GM23338 (cell line): Measurements from ENCODE around the gene CDC25B. TPM values are rescaled to one million over a fixed set of nuclear protein-coding genes. Genes with fewer than 3 reads are reported as not detected.

Experiments
- ATAC-seq: fragments of 200-7000 bp; cut with Tn5 transposase; 3 replicates; pipeline ENCODE4 v1.9.1; 2020
- DNase-seq: peaks from one replicate; pipeline ENCODE4 v3.0.0-alpha.2; 2015; ENCODE audit warnings: low spot score
- H2AFZ ChIP-seq: fragments of 200-600 bp; sonication (generic); 2 replicates; pipeline ENCODE4 v1.8.0; 2016; ENCODE audit warnings: antibody characterized with exemption, mild to moderate bottlenecking, moderate library complexity
- H3F3A ChIP-seq: fragments of 200-600 bp; sonication (generic); replicated peaks from 2 replicates; pipeline ENCODE4 v1.8.0; 2017; ENCODE audit warnings: antibody characterized with exemption, mixed run types, low read depth
- H3K27ac ChIP-seq: fragments of 200-600 bp; sonication (generic); 2 replicates; pipeline ENCODE4 v1.6.1; 2016; ENCODE audit warnings: low read depth
- H3K27me3 ChIP-seq: fragments of 200-600 bp; sonication (generic); 2 replicates; pipeline ENCODE4 v1.8.0; 2016; ENCODE audit warnings: mild to moderate bottlenecking, mixed run types, moderate library complexity; ENCODE audit not compliant: insufficient read depth
- H3K36me3 ChIP-seq: fragments of 200-600 bp; sonication (generic); 2 replicates; pipeline ENCODE4 v1.8.0; 2016; ENCODE audit warnings: mild to moderate bottlenecking; ENCODE audit not compliant: insufficient read depth
- H3K4me1 ChIP-seq: fragments of 200-600 bp; sonication (generic); 2 replicates; pipeline ENCODE4 v1.8.0; 2016; ENCODE audit warnings: mild to moderate bottlenecking, moderate library complexity; ENCODE audit not compliant: insufficient read depth
- H3K4me2 ChIP-seq: fragments of 200-600 bp; sonication (generic); 2 replicates; pipeline ENCODE4 v1.7.1; 2017; ENCODE audit warnings: mixed run types
- H3K4me3 ChIP-seq: fragments of 200-600 bp; sonication (generic); 2 replicates; pipeline ENCODE4 v1.6.1; 2016; ENCODE audit warnings: mixed run types
- H3K79me2 ChIP-seq: fragments of 200-600 bp; sonication (generic); replicated peaks from 2 replicates; pipeline ENCODE4 v1.8.0; 2017; ENCODE audit warnings: mild to moderate bottlenecking; ENCODE audit not compliant: insufficient read depth
- H3K9me2 ChIP-seq: fragments of 200-600 bp; sonication (generic); 2 replicates; pipeline ENCODE4 v1.8.0; 2017; ENCODE audit not compliant: insufficient read depth
- H4K20me1 ChIP-seq: fragments of 200-600 bp; sonication (generic); replicated peaks from 2 replicates; pipeline ENCODE4 v1.8.0; 2017; ENCODE audit warnings: mild to moderate bottlenecking; ENCODE audit not compliant: insufficient read depth
- H3K27ac Mint-ChIP-seq: 2 replicates; pipeline ENCODE4 v1.8.0; 2020; ENCODE audit warnings: inconsistent platforms, mild to moderate bottlenecking, moderate library complexity, mixed read lengths
- H3K27me3 Mint-ChIP-seq: 3 replicates; pipeline ENCODE4 v1.8.0; 2022; ENCODE audit warnings: low read depth, mild to moderate bottlenecking, moderate library complexity, mixed read lengths, inconsistent platforms; ENCODE audit not compliant: insufficient read depth, poor library complexity
- H3K36me3 Mint-ChIP-seq: 3 replicates; pipeline ENCODE4 v1.8.0; 2021; ENCODE audit warnings: low read depth, mild to moderate bottlenecking, inconsistent platforms, moderate library complexity, mixed read lengths
- H3K4me1 Mint-ChIP-seq: 3 replicates; pipeline ENCODE4 v1.8.0; 2020; ENCODE audit warnings: mild to moderate bottlenecking, inconsistent platforms, mixed read lengths
- H3K4me3 Mint-ChIP-seq: 3 replicates; pipeline ENCODE4 v1.8.0; 2021; ENCODE audit warnings: moderate library complexity, mild to moderate bottlenecking, inconsistent platforms, mixed read lengths
- H3K9me3 Mint-ChIP-seq: 3 replicates; pipeline ENCODE4 v1.8.0; 2020; ENCODE audit warnings: moderate library complexity, mild to moderate bottlenecking, inconsistent platforms, mixed read lengths
- CREB1 ChIP-seq: fragments of 250-450 bp; sonication (Bioruptor Pico); IDR thresholded peaks from 2 replicates; pipeline ENCODE4 v1.5.0; 2020; ENCODE audit warnings: low read depth, mild to moderate bottlenecking, moderate library complexity
- EZH2 ChIP-seq: fragments of 200-600 bp; sonication (generic); IDR thresholded peaks from one replicate; pipeline ENCODE4 v1.8.0; 2017; ENCODE audit warnings: antibody characterized with exemption, mild to moderate bottlenecking, low read depth; ENCODE audit not compliant: unreplicated experiment
- EZH2phosphoT487 ChIP-seq: fragments of 200-600 bp; sonication (generic); IDR thresholded peaks from one replicate; pipeline ENCODE4 v1.8.1; 2018; ENCODE audit warnings: antibody characterized with exemption; ENCODE audit not compliant: unreplicated experiment
- JUNB ChIP-seq: IDR thresholded peaks from one replicate; pipeline ENCODE4 v1.6.1; 2016; ENCODE audit warnings: antibody characterized with exemption; ENCODE audit not compliant: unreplicated experiment
- NANOG ChIP-seq: IDR thresholded peaks from 2 replicates; pipeline ENCODE4 v1.6.1; 2016; ENCODE audit warnings: antibody characterized with exemption, borderline replicate concordance
- POLR2AphosphoS5 ChIP-seq: IDR thresholded peaks from 2 replicates; pipeline ENCODE4 v1.6.1; 2016; ENCODE audit warnings: antibody characterized with exemption, low read depth
- REST ChIP-seq: IDR thresholded peaks from one replicate; pipeline ENCODE4 v1.6.1; 2018; ENCODE audit warnings: antibody characterized with exemption; ENCODE audit not compliant: unreplicated experiment
- STAT1 ChIP-seq: IDR thresholded peaks from one replicate; pipeline ENCODE4 v1.6.1; 2016; ENCODE audit warnings: antibody characterized with exemption; ENCODE audit not compliant: unreplicated experiment
- ZNF114 ChIP-seq: fragments of 250-450 bp; sonication (Bioruptor Pico); IDR thresholded peaks from 2 replicates; pipeline ENCODE4 v1.5.0; 2020; ENCODE audit warnings: mild to moderate bottlenecking, moderate library complexity
- ZNF331 ChIP-seq: fragments of 250-450 bp; sonication (Bioruptor Pico); IDR thresholded peaks from 2 replicates; pipeline ENCODE4 v1.5.0; 2020; ENCODE audit warnings: low read depth, mild to moderate bottlenecking, moderate library complexity
- polyA plus RNA-seq: library from polyadenylated mRNA; unstranded; fragments of >200 nt; fragmentation: Nextera tagmentation; extraction: Ambion mirVana; gene quantifications from 2 replicates; pipeline ENCODE4 v1.2.1, GENCODE V29; 2016
- total RNA-seq: library from RNA; depleted of rRNA; stranded (reverse); fragments of >200 nt; shearing (Covaris generic); gene quantifications from 2 replicates; pipeline ENCODE4 v1.2.3, GENCODE V29; 2014
- TF ChIP-seq, protein P1 (sequence below), 2 experiments: fragments of 200-600 bp in 1 of 2; sonication (generic) in 1 of 2; conservative IDR thresholded peaks; 2 replicates each; pipeline versions ENCODE4 v1.5.1 to v1.6.1; 2016 to 2017; ENCODE audit warnings: antibody characterized with exemption in 2 of 2, low read depth in 2 of 2, mild to moderate bottlenecking in 2 of 2, moderate library complexity in 1 of 2
- TF ChIP-seq, protein P2 (sequence below): fragments of 250-450 bp; sonication (Bioruptor Pico); IDR thresholded peaks from 2 replicates; pipeline ENCODE4 v1.5.0; 2020; ENCODE audit warnings: mild to moderate bottlenecking, moderate library complexity
- TF ChIP-seq, protein P3 (sequence below): IDR thresholded peaks from 2 replicates; pipeline ENCODE4 v1.6.1; 2016; ENCODE audit warnings: antibody characterized with exemption

The CDC25B gene
- total and polyA plus RNA-seq, 2 experiments from 2014 or later = 10.5 to 33.0 TPM

GRCh38 chr20:3802524-3803239 lies 6.6 kb downstream of the CDC25B start:
- H3K27ac Mint-ChIP-seq = no peak overlapping the region
- H3K4me1 ChIP-seq = peaks cover 41% of the 10 kb centered on the region
- DNase-seq (no peak), ATAC-seq (no peak)
- H3K36me3 ChIP-seq = no peaks in the 10 kb centered on the region
- no peaks in the 10 kb centered on the region; the same call in 1 of the 2 replicates for H4K20me1 ChIP-seq
- H2AFZ ChIP-seq = no peak overlapping the region
- H3F3A ChIP-seq = peaks cover 14% of the 10 kb centered on the region
- TF ChIP-seq, protein P1, sequence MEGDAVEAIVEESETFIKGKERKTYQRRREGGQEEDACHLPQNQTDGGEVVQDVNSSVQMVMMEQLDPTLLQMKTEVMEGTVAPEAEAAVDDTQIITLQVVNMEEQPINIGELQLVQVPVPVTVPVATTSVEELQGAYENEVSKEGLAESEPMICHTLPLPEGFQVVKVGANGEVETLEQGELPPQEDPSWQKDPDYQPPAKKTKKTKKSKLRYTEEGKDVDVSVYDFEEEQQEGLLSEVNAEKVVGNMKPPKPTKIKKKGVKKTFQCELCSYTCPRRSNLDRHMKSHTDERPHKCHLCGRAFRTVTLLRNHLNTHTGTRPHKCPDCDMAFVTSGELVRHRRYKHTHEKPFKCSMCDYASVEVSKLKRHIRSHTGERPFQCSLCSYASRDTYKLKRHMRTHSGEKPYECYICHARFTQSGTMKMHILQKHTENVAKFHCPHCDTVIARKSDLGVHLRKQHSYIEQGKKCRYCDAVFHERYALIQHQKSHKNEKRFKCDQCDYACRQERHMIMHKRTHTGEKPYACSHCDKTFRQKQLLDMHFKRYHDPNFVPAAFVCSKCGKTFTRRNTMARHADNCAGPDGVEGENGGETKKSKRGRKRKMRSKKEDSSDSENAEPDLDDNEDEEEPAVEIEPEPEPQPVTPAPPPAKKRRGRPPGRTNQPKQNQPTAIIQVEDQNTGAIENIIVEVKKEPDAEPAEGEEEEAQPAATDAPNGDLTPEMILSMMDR (conservative IDR thresholded peaks at IDR 0.05; ENCODE audit: low read depth in 2 of 2) = no peak
- TF ChIP-seq NANOG = no peak
- TF ChIP-seq JUNB = no peak
- no peak for TF ChIP-seq ZNF331 (CRISPR knock-in tag)
- TF ChIP-seq ZNF114 (CRISPR knock-in tag) = no peak
- TF ChIP-seq, protein P2, sequence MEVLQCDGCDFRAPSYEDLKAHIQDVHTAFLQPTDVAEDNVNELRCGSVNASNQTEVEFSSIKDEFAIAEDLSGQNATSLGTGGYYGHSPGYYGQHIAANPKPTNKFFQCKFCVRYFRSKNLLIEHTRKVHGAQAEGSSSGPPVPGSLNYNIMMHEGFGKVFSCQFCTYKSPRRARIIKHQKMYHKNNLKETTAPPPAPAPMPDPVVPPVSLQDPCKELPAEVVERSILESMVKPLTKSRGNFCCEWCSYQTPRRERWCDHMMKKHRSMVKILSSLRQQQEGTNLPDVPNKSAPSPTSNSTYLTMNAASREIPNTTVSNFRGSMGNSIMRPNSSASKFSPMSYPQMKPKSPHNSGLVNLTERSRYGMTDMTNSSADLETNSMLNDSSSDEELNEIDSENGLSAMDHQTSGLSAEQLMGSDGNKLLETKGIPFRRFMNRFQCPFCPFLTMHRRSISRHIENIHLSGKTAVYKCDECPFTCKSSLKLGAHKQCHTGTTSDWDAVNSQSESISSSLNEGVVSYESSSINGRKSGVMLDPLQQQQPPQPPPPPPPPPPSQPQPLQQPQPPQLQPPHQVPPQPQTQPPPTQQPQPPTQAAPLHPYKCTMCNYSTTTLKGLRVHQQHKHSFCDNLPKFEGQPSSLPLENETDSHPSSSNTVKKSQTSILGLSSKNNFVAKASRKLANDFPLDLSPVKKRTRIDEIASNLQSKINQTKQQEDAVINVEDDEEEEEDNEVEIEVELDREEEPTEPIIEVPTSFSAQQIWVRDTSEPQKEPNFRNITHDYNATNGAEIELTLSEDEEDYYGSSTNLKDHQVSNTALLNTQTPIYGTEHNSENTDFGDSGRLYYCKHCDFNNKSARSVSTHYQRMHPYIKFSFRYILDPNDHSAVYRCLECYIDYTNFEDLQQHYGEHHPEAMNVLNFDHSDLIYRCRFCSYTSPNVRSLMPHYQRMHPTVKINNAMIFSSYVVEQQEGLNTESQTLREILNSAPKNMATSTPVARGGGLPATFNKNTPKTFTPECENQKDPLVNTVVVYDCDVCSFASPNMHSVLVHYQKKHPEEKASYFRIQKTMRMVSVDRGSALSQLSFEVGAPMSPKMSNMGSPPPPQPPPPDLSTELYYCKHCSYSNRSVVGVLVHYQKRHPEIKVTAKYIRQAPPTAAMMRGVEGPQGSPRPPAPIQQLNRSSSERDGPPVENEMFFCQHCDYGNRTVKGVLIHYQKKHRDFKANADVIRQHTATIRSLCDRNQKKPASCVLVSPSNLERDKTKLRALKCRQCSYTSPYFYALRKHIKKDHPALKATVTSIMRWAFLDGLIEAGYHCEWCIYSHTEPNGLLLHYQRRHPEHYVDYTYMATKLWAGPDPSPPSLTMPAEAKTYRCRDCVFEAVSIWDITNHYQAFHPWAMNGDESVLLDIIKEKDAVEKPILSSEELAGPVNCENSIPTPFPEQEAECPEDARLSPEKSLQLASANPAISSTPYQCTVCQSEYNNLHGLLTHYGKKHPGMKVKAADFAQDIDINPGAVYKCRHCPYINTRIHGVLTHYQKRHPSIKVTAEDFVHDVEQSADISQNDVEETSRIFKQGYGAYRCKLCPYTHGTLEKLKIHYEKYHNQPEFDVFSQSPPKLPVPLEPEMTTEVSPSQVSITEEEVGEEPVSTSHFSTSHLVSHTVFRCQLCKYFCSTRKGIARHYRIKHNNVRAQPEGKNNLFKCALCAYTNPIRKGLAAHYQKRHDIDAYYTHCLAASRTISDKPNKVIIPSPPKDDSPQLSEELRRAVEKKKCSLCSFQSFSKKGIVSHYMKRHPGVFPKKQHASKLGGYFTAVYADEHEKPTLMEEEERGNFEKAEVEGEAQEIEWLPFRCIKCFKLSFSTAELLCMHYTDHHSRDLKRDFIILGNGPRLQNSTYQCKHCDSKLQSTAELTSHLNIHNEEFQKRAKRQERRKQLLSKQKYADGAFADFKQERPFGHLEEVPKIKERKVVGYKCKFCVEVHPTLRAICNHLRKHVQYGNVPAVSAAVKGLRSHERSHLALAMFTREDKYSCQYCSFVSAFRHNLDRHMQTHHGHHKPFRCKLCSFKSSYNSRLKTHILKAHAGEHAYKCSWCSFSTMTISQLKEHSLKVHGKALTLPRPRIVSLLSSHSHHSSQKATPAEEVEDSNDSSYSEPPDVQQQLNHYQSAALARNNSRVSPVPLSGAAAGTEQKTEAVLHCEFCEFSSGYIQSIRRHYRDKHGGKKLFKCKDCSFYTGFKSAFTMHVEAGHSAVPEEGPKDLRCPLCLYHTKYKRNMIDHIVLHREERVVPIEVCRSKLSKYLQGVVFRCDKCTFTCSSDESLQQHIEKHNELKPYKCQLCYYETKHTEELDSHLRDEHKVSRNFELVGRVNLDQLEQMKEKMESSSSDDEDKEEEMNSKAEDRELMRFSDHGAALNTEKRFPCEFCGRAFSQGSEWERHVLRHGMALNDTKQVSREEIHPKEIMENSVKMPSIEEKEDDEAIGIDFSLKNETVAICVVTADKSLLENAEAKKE (CRISPR knock-in tag) = no peak
- TF ChIP-seq POLR2AphosphoS5 = no peak
- TF ChIP-seq CREB1 (CRISPR knock-in tag) = no peak
- no peak for TF ChIP-seq EZH2
- TF ChIP-seq, protein P3, sequence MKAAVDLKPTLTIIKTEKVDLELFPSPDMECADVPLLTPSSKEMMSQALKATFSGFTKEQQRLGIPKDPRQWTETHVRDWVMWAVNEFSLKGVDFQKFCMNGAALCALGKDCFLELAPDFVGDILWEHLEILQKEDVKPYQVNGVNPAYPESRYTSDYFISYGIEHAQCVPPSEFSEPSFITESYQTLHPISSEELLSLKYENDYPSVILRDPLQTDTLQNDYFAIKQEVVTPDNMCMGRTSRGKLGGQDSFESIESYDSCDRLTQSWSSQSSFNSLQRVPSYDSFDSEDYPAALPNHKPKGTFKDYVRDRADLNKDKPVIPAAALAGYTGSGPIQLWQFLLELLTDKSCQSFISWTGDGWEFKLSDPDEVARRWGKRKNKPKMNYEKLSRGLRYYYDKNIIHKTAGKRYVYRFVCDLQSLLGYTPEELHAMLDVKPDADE = no peak
- TF ChIP-seq REST = no peak
- TF ChIP-seq STAT1 = no peak
- TF ChIP-seq EZH2phosphoT487 = no peak
- H3K4me3 Mint-ChIP-seq = no peak overlapping the region; the same call in 2 of the 3 replicates
- no peak overlapping the region for H3K27ac ChIP-seq
- H3K9me2 ChIP-seq = no peaks in the 10 kb centered on the region
- H3K4me2 ChIP-seq = no peak overlapping the region
- H3K79me2 ChIP-seq = no peaks in the 10 kb centered on the region
- H3K4me3 ChIP-seq = no peak overlapping the region
- peaks cover 28% of the 10 kb centered on the region for H3K27me3 Mint-ChIP-seq
- no peaks in the 10 kb centered on the region; the same call in 2 of the 3 replicates for H3K9me3 Mint-ChIP-seq
- H3K4me1 Mint-ChIP-seq = peaks cover 54% of the 10 kb centered on the region
- no peaks in the 10 kb centered on the region for H3K27me3 ChIP-seq
- H3K36me3 Mint-ChIP-seq = peaks cover 57% of the 10 kb centered on the region
